NT2/D1 (cell line): ENCODE results near the gene CXorf66.

Experiments
- SUZ12 ChIP-seq: IDR thresholded peaks from 2 replicates; pipeline ENCODE4 v1.6.1; 2011; ENCODE audit not compliant: insufficient read length, insufficient read depth; ENCODE audit errors: extremely low read depth
- YY1 ChIP-seq: IDR thresholded peaks from 2 replicates; pipeline ENCODE4 v1.6.1; 2011; ENCODE audit not compliant: insufficient read length, insufficient read depth
- ZNF274 ChIP-seq: IDR thresholded peaks from 2 replicates; pipeline ENCODE4 v1.6.1; 2011; ENCODE audit warnings: mild to moderate bottlenecking, low read depth, low read length

GRCh38 chrX:139965421-139965820 lies at the start of gene CXorf66:
- TF ChIP-seq SUZ12 = no peak
- no peak for TF ChIP-seq ZNF274
- no peak for TF ChIP-seq YY1
